HG02763 (cell line): ENCODE data around the gene EDN1.
A peak's percentile ranks its signal among the peaks of the same experiment; 100 is the strongest.

Experiments used
- ATAC-seq: cut with Tn5 transposase; IDR thresholded peaks from one replicate; pipeline ENCODE4 v1.9.1; 2021; ENCODE audit warnings: mild to moderate bottlenecking, moderate library complexity; ENCODE audit not compliant: unreplicated experiment

EDN1 gene

GRCh38 chr6:12289933-12290820, at the start of gene EDN1:
TSS of gene EDN1 (plus strand) at chr6:12290361. CDS start at chr6:12290630, 269 bp downstream.
- peak; percentile 78 for ATAC-seq

GRCh38 chr6:12241493-12242175, 48.5 kb upstream of the EDN1 start:
- ATAC-seq, result no peak

- no peak for ATAC-seq
These were observed 47.0 kb upstream of the EDN1 start for GRCh38 chr6:12243169-12243568.

GRCh38 chr6:12245360-12245759, 44.8 kb upstream of the EDN1 start:
- no peak for ATAC-seq

- no peak for ATAC-seq
These were observed 44.1 kb upstream of the EDN1 start for GRCh38 chr6:12245763-12246718.

- no peak for ATAC-seq
These were observed 43.3 kb upstream of the EDN1 start for GRCh38 chr6:12246900-12247299.

- no peak for ATAC-seq
These were observed 40.4 kb upstream of the EDN1 start for GRCh38 chr6:12249541-12250382.

- ATAC-seq, result no peak
These were observed 39.8 kb upstream of the EDN1 start for GRCh38 chr6:12250383-12250770.

GRCh38 chr6:12254210-12254609, 36.0 kb upstream of the EDN1 start:
- ATAC-seq, result no peak

- ATAC-seq, result no peak
These were observed 32.0 kb upstream of the EDN1 start for GRCh38 chr6:12258191-12258590.

- ATAC-seq, result no peak
These were observed 31.5 kb upstream of the EDN1 start for GRCh38 chr6:12258591-12259075.

- no peak for ATAC-seq
These were observed 29.6 kb upstream of the EDN1 start for GRCh38 chr6:12260458-12261093.

- ATAC-seq, result no peak
These were observed 28.7 kb upstream of the EDN1 start for GRCh38 chr6:12261502-12261901.

- ATAC-seq, result no peak
These were observed 27.7 kb upstream of the EDN1 start for GRCh38 chr6:12262236-12263061.

GRCh38 chr6:12263403-12263802, 26.8 kb upstream of the EDN1 start:
- ATAC-seq, result no peak

GRCh38 chr6:12264671-12265070, 25.5 kb upstream of the EDN1 start:
- ATAC-seq, result no peak

GRCh38 chr6:12265296-12265695, 24.9 kb upstream of the EDN1 start:
- ATAC-seq, result no peak

- no peak for ATAC-seq
These were observed 24.4 kb upstream of the EDN1 start for GRCh38 chr6:12265791-12266190.

- no peak for ATAC-seq
These were observed 23.6 kb upstream of the EDN1 start for GRCh38 chr6:12266571-12266970.
